Activated B cell treated with CpG ODN at 0.5 μM for 24 hours (primary cell): ENCODE measurements around the gene ARHGAP32. TPM values are rescaled to one million over a fixed set of nuclear protein-coding genes. Genes with fewer than 3 reads are reported as not detected.
A peak's percentile ranks its signal among the peaks of the same experiment; 100 is the strongest.

Experiments
- ATAC-seq: fragments of 200-7000 bp; cut with Tn5 transposase; one replicate; pipeline ENCODE4 v1.10.0; 2021; ENCODE audit warnings: low read depth, mild to moderate bottlenecking, moderate library complexity
- CTCF ChIA-PET: fragments of 350-600 bp; sonication (Branson Sonifier 250); formaldehyde crosslinking; loops from one replicate; lab custom pipeline; 2021; ENCODE audit warnings: antibody characterized with exemption; lab: Charles Lee
- POLR2A ChIA-PET: fragments of 350-600 bp; sonication (Branson Sonifier 250); formaldehyde crosslinking; loops from one replicate; lab custom pipeline; 2021; ENCODE audit warnings: antibody characterized with exemption; lab: Charles Lee
- DNase-seq: peaks from one replicate; pipeline ENCODE4 v3.0.0; 2022
- H3K27ac Mint-ChIP-seq: one replicate; pipeline ENCODE4 v1.8.0; 2020; ENCODE audit warnings: mixed read lengths
- H3K27me3 Mint-ChIP-seq: one replicate; pipeline ENCODE4 v1.8.0; 2021; ENCODE audit warnings: mixed read lengths
- H3K36me3 Mint-ChIP-seq: one replicate; pipeline ENCODE4 v1.8.0; 2021; ENCODE audit warnings: low read depth, mixed read lengths
- H3K4me1 Mint-ChIP-seq: one replicate; pipeline ENCODE4 v1.8.0; 2021; ENCODE audit warnings: mixed read lengths
- H3K4me3 Mint-ChIP-seq: one replicate; pipeline ENCODE4 v1.8.0; 2020; ENCODE audit warnings: mild to moderate bottlenecking, mixed read lengths
- H3K9me3 Mint-ChIP-seq: one replicate; pipeline ENCODE4 v1.8.0; 2020; ENCODE audit warnings: mixed read lengths
- intact Hi-C: fragments of 100-400 bp; cut with micrococcal nuclease; formaldehyde crosslinking; loops from one replicate; pipeline ENCODE4 v1.15.1; 2024
- total RNA-seq: library from RNA; stranded (reverse); gene quantifications from 2 replicates; pipeline ENCODE4 v1.2.3, GENCODE V29; 2022
- TF ChIP-seq, protein P1 (sequence below): fragments of 200-600 bp; IDR thresholded peaks from one replicate; pipeline ENCODE4 v1.8.0; 2022; ENCODE audit warnings: antibody characterized with exemption, mild to moderate bottlenecking

The ARHGAP32 gene
- total RNA-seq, 1 donor from 2014 or later: 6.0 TPM

DNA sequence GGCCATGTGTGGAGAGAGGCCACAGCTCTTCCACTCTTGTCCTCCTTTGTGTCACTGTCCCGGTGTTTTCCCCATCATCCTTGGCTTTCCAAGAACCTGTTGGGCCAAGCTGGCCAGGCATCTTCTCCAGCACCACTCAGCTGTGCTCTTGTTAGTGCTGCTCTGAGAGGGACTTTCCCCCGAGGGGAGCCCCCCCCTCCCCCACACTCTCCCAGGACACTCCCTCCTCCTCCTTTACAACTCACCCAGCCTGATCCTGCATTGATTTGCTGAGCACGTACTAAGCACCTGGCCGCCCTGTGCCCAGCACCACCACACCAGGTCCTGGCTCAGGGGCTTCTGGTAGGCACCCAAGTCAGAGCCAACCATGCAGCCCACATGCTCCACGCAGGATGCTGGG is 262.7 kb downstream of the ARHGAP32 start:
- TF ChIP-seq, protein P1, sequence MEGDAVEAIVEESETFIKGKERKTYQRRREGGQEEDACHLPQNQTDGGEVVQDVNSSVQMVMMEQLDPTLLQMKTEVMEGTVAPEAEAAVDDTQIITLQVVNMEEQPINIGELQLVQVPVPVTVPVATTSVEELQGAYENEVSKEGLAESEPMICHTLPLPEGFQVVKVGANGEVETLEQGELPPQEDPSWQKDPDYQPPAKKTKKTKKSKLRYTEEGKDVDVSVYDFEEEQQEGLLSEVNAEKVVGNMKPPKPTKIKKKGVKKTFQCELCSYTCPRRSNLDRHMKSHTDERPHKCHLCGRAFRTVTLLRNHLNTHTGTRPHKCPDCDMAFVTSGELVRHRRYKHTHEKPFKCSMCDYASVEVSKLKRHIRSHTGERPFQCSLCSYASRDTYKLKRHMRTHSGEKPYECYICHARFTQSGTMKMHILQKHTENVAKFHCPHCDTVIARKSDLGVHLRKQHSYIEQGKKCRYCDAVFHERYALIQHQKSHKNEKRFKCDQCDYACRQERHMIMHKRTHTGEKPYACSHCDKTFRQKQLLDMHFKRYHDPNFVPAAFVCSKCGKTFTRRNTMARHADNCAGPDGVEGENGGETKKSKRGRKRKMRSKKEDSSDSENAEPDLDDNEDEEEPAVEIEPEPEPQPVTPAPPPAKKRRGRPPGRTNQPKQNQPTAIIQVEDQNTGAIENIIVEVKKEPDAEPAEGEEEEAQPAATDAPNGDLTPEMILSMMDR: no peak
- Mint-ChIP-seq H3K9me3 (peaks cover 3% of the 10 kb centered on the region), H3K4me1 (peaks cover 17% of the 10 kb centered on the region), H3K27ac (no peak overlapping the region), H3K27me3 (peaks cover 7% of the 10 kb centered on the region), H3K4me3 (no peak overlapping the region), H3K36me3 (no peaks in the 10 kb centered on the region)
- no peak for ATAC-seq
- ChIA-PET CTCF (interaction anchor here (2.3 kb wide), 1 partner anchor 27 kb away, joined by 9 read pairs; no protein-coding TSS in a partner anchor), POLR2A (no interaction called here)
- DNase-seq: no peak
- intact Hi-C loops: loop anchor here (2.0 to 5.0 kb wide), 2 partner anchors 25 to 37 kb away; partner anchors contain the start of gene KCNJ5

DNA sequence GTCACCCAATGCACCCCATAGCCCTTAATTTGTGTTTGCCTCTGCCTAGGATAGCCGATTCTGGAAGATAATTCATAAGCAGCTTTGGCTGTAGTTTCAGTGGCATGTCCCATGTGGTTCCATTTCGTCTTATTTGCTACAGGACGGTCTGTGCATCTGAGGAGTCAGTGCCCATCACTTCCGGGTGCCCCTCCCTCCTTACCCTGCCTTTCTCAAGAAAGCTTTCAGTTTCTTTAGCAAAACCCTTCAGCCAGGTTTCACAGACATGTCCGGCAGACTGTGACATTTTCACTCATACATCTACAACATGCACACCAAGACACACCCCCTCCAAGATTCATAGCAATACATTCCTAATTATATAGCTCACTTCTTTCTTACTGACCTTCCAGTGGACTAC is 263.7 kb downstream of the ARHGAP32 start:
- H3K27ac Mint-ChIP-seq: no peak overlapping the region
- peak overlapping the region; percentile 6 for H3K4me3 Mint-ChIP-seq
- ChIA-PET CTCF (interaction anchor here (0.7 to 2.3 kb wide), 5 partner anchors 24 to 771 kb away, joined by 3 to 9 read pairs (median 4); no protein-coding TSS in a partner anchor), POLR2A (interaction anchor here (1.1 kb wide), 1 partner anchor 22 kb away, joined by 3 read pairs; no protein-coding TSS in a partner anchor)
- TF ChIP-seq, protein P1: no peak
- H3K36me3 Mint-ChIP-seq: no peaks in the 10 kb centered on the region
- intact Hi-C loops: loop anchor here (2.0 to 5.0 kb wide), 2 partner anchors 24 to 36 kb away; partner anchors contain the start of gene KCNJ5
- ATAC-seq: peak; percentile 85
- H3K27me3 Mint-ChIP-seq: peaks cover 10% of the 10 kb centered on the region
- DNase-seq: no peak
- H3K4me1 Mint-ChIP-seq: peaks cover 17% of the 10 kb centered on the region
- no peaks in the 10 kb centered on the region for H3K9me3 Mint-ChIP-seq

DNA sequence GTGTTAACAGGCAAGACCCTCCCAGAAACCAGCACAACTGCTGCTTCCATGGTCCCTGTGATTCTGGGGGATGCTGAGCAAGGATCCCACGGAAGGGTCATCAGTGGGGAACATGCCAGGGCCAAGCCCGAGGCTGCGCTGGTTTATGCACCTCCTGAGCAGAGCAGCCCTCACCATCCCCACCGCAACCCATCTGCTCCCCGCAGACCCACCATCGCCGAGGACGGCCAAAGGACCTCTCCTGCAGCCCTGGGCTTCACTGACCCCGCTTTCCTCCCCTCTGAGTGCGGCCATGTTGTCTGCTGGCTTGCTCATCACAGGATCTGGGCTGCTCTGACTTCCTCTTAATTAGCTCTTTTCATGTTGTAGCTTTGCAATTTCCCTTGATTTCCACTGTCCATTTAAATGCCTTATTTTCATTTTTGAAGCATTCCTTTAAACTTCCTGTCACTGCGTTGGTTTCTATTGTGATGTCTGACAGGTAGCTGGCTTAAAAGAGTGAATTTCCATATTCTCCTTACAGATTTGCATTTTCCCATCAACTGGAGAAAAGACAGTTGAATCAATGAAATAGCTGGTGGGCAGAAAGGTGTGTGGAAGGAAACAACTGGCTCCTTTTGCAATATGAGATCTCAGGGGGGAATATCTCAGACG is 264.3 kb downstream of the ARHGAP32 start:
- CTCF ChIA-PET: interaction anchor here (0.7 to 2.3 kb wide), 4 partner anchors 24 to 770 kb away, joined by 3 to 9 read pairs (median 4); no protein-coding TSS in a partner anchor

DNA sequence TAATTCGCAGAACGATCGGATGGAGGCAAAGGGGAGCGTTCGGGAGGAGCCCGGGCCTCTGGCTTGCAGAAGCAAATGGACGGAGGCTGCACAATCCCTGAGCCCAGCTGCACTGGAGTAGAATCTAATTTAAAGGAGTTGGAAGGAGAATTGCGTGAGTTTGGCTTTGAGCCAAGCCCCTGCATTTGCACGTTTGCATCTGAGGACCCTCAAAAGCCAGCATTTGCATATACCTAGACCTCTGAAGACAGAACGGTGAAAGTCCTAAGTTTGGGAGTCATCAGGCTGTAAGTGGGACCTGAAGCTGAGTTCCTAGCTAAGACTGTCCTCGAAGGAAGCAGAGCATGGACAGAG is 265.0 kb downstream of the ARHGAP32 start:
- Mint-ChIP-seq H3K9me3 (no peaks in the 10 kb centered on the region), H3K27me3 (peaks cover 10% of the 10 kb centered on the region), H3K4me3 (no peak overlapping the region), H3K27ac (no peak overlapping the region), H3K4me1 (peaks cover 17% of the 10 kb centered on the region), H3K36me3 (no peaks in the 10 kb centered on the region)
- no peak for DNase-seq
- intact Hi-C loops: loop anchor here (5.0 kb wide), 1 partner anchor 35 kb away; the partner anchor contains the start of gene KCNJ5
- ChIA-PET POLR2A (no interaction called here), CTCF (no interaction called here)
- no peak for ATAC-seq
- TF ChIP-seq, protein P1: no peak

More for the DNA sequence above, 264.3 kb downstream of the ARHGAP32 start:
- TF ChIP-seq, protein P1: no peak
- Mint-ChIP-seq H3K9me3 (no peaks in the 10 kb centered on the region), H3K36me3 (no peaks in the 10 kb centered on the region), H3K27me3 (peaks cover 10% of the 10 kb centered on the region), H3K4me3 (peak overlapping the region; percentile 6), H3K27ac (no peak overlapping the region), H3K4me1 (peaks cover 17% of the 10 kb centered on the region)
- intact Hi-C loops: loop anchor here (2.0 to 5.0 kb wide), 2 partner anchors 23 to 36 kb away; partner anchors contain the start of gene KCNJ5
- POLR2A ChIA-PET: interaction anchor here (1.1 kb wide), 1 partner anchor 22 kb away, joined by 3 read pairs; no protein-coding TSS in a partner anchor
- DNase-seq (no peak), ATAC-seq (no peak)

DNA sequence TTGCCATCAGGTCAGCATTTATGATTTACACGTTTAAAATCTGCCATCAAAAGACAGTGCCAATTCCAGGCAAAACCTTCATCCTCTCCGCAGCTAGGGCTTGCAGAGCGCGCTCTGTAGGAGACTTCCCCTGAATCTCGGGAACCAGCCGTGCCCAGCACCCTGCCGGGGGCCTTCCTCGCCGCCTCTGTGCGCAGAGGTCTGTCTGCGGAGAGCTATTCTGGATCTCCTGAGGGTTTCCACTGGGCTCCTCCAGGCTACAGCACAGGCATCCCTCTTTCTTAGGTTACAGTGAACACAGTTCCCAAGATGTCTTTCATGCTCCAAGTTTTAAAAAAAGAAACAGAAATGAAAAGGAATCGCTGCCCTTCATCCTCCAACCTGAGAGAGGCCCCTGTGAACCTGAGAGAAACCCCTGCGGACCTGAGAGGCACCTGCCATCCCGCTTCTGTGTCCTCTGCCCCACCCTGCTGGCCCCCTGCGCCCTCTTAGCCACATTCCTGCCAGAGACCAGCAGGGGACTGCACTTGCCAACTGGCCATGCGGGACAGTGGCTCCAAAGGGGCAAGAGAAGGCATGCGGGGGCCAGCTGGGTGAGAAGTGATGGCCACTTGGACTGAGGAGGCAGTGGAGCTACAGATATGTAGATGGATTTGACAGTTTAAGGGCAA is 265.6 kb downstream of the ARHGAP32 start:
- H3K9me3 Mint-ChIP-seq: no peaks in the 10 kb centered on the region
- CTCF ChIA-PET: no interaction called here
- TF ChIP-seq, protein P1: no peak
- no peak overlapping the region for H3K4me3 Mint-ChIP-seq
- peaks cover 7% of the 10 kb centered on the region for H3K27me3 Mint-ChIP-seq
- H3K4me1 Mint-ChIP-seq: peaks cover 17% of the 10 kb centered on the region
- no peak for DNase-seq
- POLR2A ChIA-PET: no interaction called here
- no peaks in the 10 kb centered on the region for H3K36me3 Mint-ChIP-seq
- H3K27ac Mint-ChIP-seq: no peak overlapping the region
- no peak for ATAC-seq
- intact Hi-C loops: loop anchor here (5.0 kb wide), 1 partner anchor 34 kb away; the partner anchor contains the start of gene KCNJ5
